Smooth muscle cell (in vitro differentiated cells): ENCODE measurements around the gene RADIL. TPM values are rescaled to one million over a fixed set of nuclear protein-coding genes. Genes with fewer than 3 reads are reported as not detected.

ENCODE experiments used
- DNase-seq: peaks from one replicate; lab custom pipeline; 2025; ENCODE audit not compliant: unreplicated experiment; lab: John Stamatoyannopoulos, UW
- H2AFZ ChIP-seq: fragments of 200-600 bp; sonication (generic); 2 replicates; pipeline ENCODE4 v1.6.0; 2016; ENCODE audit warnings: antibody characterized with exemption, low read depth, mild to moderate bottlenecking
- H3F3A ChIP-seq: fragments of 200-600 bp; sonication (generic); 2 replicates; pipeline ENCODE4 v1.6.0; 2017; ENCODE audit warnings: antibody characterized with exemption, low read depth
- H3K27ac ChIP-seq: fragments of 200-600 bp; sonication (generic); 2 replicates; pipeline ENCODE4 v1.5.1; 2016; ENCODE audit warnings: low read depth, mild to moderate bottlenecking
- H3K27me3 ChIP-seq: fragments of 200-600 bp; sonication (generic); 2 replicates; pipeline ENCODE4 v1.6.1; 2016; ENCODE audit warnings: low read depth, mild to moderate bottlenecking
- H3K36me3 ChIP-seq: fragments of 200-600 bp; sonication (generic); 2 replicates; pipeline ENCODE4 v1.5.1; 2016; ENCODE audit warnings: low read depth
- H3K4me1 ChIP-seq: fragments of 200-600 bp; sonication (generic); 2 replicates; pipeline ENCODE4 v1.5.1; 2016; ENCODE audit warnings: low read depth
- H3K4me2 ChIP-seq: fragments of 200-600 bp; sonication (generic); 2 replicates; pipeline ENCODE4 v1.6.0; 2016; ENCODE audit warnings: mild to moderate bottlenecking
- H3K4me3 ChIP-seq: fragments of 200-600 bp; sonication (generic); 2 replicates; pipeline ENCODE4 v1.5.1; 2016; ENCODE audit warnings: mild to moderate bottlenecking
- H3K79me2 ChIP-seq: fragments of 200-600 bp; sonication (generic); 2 replicates; pipeline ENCODE4 v1.6.0; 2016; ENCODE audit warnings: low read depth, mild to moderate bottlenecking
- H3K9ac ChIP-seq: fragments of 200-600 bp; sonication (generic); 2 replicates; pipeline ENCODE4 v1.6.0; 2016; ENCODE audit warnings: low read depth
- H3K9me3 ChIP-seq: fragments of 200-600 bp; sonication (generic); replicated peaks from 2 replicates; pipeline ENCODE4 v1.5.1; 2016; ENCODE audit warnings: low read depth
- H4K20me1 ChIP-seq: fragments of 200-600 bp; sonication (generic); 2 replicates; pipeline ENCODE4 v1.6.0; 2016; ENCODE audit warnings: low read depth
- CTCF ChIP-seq: fragments of 200-600 bp; sonication (generic); IDR thresholded peaks from 2 replicates; pipeline ENCODE4 v1.5.1; 2017; ENCODE audit warnings: borderline replicate concordance, mild to moderate bottlenecking, antibody characterized with exemption; ENCODE audit not compliant: insufficient read depth, poor library complexity, severe bottlenecking
- WGBS: methylation state at CpG from one replicate; pipeline ENCODE4 v1.1.7; 2016; ENCODE audit warnings: low lambda C conversion rate; 5-methylcytosine and 5-hydroxymethylcytosine counted together
- polyA plus RNA-seq: library from polyadenylated mRNA; unstranded; fragments of >200 nt; fragmentation: Nextera tagmentation; extraction: Ambion mirVana; gene quantifications from 2 replicates; pipeline ENCODE4 v1.2.1, GENCODE V29; 2016
- total RNA-seq: library from RNA; depleted of rRNA; stranded (reverse); fragments of >200 nt; gene quantifications from 2 replicates; pipeline ENCODE4 v1.2.3, GENCODE V29; 2014

RADIL gene
- total and polyA plus RNA-seq, 2 experiments from 2014 or later, result 4.7 to 10.7 TPM

- Histone ChIP-seq H3K4me2 (no peak overlapping the region), H3K4me3 (no peak overlapping the region), H3K4me1 (no peaks in the 10 kb centered on the region), H2AFZ (no peak overlapping the region), H3F3A (no peaks in the 10 kb centered on the region), H3K36me3 (no peaks in the 10 kb centered on the region), H3K27me3 (no peaks in the 10 kb centered on the region), H3K79me2 (no peaks in the 10 kb centered on the region), H4K20me1 (no peaks in the 10 kb centered on the region), H3K27ac (no peak overlapping the region), H3K9me3 (no peaks in the 10 kb centered on the region), H3K9ac (no peak overlapping the region)
- TF ChIP-seq CTCF, result no peak
- WGBS, result 97% methylated on average over 37 of the region's 38 CpGs
- DNase-seq, result no peak
Measured at GRCh38 chr7:4817178-4817901, 66.2 kb downstream of the RADIL start.

GRCh38 chr7:4816419-4817080 is 67.0 kb downstream of the RADIL start:
- H3K9me3 ChIP-seq, result no peaks in the 10 kb centered on the region
- no peaks in the 10 kb centered on the region for H3K79me2 ChIP-seq
- no peaks in the 10 kb centered on the region for H3K36me3 ChIP-seq
- H3F3A ChIP-seq, result no peaks in the 10 kb centered on the region
- no peaks in the 10 kb centered on the region for H3K4me1 ChIP-seq
- no peak for TF ChIP-seq CTCF
- H3K4me2 ChIP-seq, result no peak overlapping the region
- no peak overlapping the region for H3K27ac ChIP-seq
- H4K20me1 ChIP-seq, result no peaks in the 10 kb centered on the region
- H3K4me3 ChIP-seq, result no peak overlapping the region
- H3K9ac ChIP-seq, result no peak overlapping the region
- DNase-seq, result no peak
- no peaks in the 10 kb centered on the region for H3K27me3 ChIP-seq
- WGBS, result 96% methylated on average over 25 of the region's 26 CpGs
- H2AFZ ChIP-seq, result no peak overlapping the region

- TF ChIP-seq CTCF, result no peak
- Histone ChIP-seq H3K9ac (no peak overlapping the region), H3K9me3 (no peaks in the 10 kb centered on the region), H4K20me1 (no peaks in the 10 kb centered on the region), H3K4me1 (no peaks in the 10 kb centered on the region), H3K4me3 (no peak overlapping the region), H2AFZ (no peak overlapping the region), H3K36me3 (no peaks in the 10 kb centered on the region), H3K27me3 (no peaks in the 10 kb centered on the region), H3K79me2 (no peaks in the 10 kb centered on the region), H3K27ac (no peak overlapping the region), H3F3A (no peaks in the 10 kb centered on the region), H3K4me2 (no peak overlapping the region)
- no peak for DNase-seq
- 95% methylated on average over 38 of the region's 38 CpGs for WGBS
Measured at GRCh38 chr7:4815609-4816418, 67.7 kb downstream of the RADIL start.
